Measurements from ENCODE around the gene OCEL1. TPM values are rescaled to one million over a fixed set of nuclear protein-coding genes. Genes with fewer than 3 reads are reported as not detected.

OCEL1 gene
- total and polyA plus RNA-seq, 2 of the 13 experiments (the other 11 are each of a cell fraction or from before 2014, with no cell fraction given), result 10.6 to 17.2 TPM

DNA sequence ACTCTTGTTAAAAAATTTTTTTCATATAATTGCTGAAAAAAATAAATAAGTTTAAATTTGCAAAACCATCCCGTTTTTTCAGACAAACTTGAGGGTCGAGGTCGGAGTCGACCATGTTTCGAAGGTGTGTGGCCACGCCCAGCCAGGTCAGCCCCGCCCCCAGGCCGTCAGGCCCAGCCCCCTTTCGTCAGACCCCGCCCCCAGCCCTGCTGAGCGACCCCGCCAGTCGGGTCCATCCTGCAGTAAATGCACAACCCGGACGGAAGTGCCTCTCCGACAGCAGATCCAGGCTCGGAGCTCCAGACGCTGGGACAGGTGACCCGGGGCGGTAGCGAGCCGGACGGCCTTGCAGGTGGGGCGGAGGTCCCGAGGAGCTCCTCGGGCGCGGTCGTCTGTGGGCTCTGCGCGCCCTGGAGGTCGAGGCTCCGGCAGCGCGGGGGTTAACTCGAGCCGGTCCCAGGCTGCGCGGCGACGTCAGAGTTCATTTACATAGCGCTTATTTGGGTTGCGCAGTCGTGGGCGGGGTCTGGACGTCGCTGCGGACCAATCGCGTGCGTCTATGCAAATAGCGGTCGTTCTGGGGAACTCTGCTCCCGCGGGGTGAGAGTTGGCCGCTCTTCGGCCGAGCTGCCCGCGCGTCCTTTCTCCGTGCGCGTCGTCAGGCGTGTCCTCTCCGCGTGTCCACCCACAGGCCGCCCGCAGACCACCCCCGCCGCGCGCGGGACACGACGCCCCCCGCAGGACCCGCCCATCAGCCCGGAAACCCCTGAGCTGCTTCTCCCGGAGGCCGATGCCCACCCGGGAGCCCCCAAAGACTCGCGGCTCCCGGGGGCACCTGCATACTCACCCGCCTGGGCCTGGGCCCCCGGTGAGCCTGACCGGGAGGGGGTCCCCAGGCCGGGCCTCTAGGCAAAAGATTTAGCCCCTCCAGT lies at the start of gene OCEL1 (continued):
- TF ChIP-seq TCF7L2 (IDR thresholded peaks at IDR 0.05; ENCODE audit: low read depth, low read length), result no peak
- 0 out of 2 replicates have a peak, but pooled peaks have one; percentile 28 for TF ChIP-seq ZNF891 (CRISPR knock-in tag; IDR thresholded peaks at IDR 0.05)
- no peak for TF ChIP-seq SETDB1 (CRISPR knock-in tag; IDR thresholded peaks at IDR 0.05; ENCODE audit: borderline replicate concordance)
- TF ChIP-seq AGO1 (IDR thresholded peaks at IDR 0.05; ENCODE audit: low read depth, low read length, poor library complexity, severe bottlenecking), result peak; percentile 26
- TF ChIP-seq, protein P1, sequence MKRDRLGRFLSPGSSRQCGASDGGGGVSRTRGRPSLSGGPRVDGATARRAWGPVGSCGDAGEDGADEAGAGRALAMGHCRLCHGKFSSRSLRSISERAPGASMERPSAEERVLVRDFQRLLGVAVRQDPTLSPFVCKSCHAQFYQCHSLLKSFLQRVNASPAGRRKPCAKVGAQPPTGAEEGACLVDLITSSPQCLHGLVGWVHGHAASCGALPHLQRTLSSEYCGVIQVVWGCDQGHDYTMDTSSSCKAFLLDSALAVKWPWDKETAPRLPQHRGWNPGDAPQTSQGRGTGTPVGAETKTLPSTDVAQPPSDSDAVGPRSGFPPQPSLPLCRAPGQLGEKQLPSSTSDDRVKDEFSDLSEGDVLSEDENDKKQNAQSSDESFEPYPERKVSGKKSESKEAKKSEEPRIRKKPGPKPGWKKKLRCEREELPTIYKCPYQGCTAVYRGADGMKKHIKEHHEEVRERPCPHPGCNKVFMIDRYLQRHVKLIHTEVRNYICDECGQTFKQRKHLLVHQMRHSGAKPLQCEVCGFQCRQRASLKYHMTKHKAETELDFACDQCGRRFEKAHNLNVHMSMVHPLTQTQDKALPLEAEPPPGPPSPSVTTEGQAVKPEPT (CRISPR knock-in tag; IDR thresholded peaks at IDR 0.05; ENCODE audit: low read depth), result peak; percentile 61; the same call in 1 of the 2 replicates
- peak; percentile 85 for TF ChIP-seq ZFY (CRISPR knock-in tag; IDR thresholded peaks at IDR 0.05)
- TF ChIP-seq YEATS2 (CRISPR knock-in tag; IDR thresholded peaks at IDR 0.05; ENCODE audit: borderline replicate concordance), result peak; percentile 69; the same call in 1 of the 2 replicates
- TF ChIP-seq ZNF431 (CRISPR knock-in tag; IDR thresholded peaks at IDR 0.05; ENCODE audit: borderline replicate concordance, low read depth), result peak; percentile 92
- peak; percentile 53 for TF ChIP-seq POGZ (CRISPR knock-in tag; IDR thresholded peaks at IDR 0.05)
- no peak for TF ChIP-seq SP5 (CRISPR knock-in tag; IDR thresholded peaks at IDR 0.05; ENCODE audit: borderline replicate concordance, low read depth)
- TF ChIP-seq ZNF207 (IDR thresholded peaks at IDR 0.05; ENCODE audit: borderline replicate concordance), result no peak
- TF ChIP-seq, protein P2, sequence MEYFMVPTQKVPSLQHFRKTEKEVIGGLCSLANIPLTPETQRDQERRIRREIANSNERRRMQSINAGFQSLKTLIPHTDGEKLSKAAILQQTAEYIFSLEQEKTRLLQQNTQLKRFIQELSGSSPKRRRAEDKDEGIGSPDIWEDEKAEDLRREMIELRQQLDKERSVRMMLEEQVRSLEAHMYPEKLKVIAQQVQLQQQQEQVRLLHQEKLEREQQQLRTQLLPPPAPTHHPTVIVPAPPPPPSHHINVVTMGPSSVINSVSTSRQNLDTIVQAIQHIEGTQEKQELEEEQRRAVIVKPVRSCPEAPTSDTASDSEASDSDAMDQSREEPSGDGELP (IDR thresholded peaks at IDR 0.05; ENCODE audit: borderline replicate concordance, low read depth), result peak; percentile 60; the same call in 1 of the 2 replicates
- peak; percentile 74 for TF ChIP-seq MED1 (CRISPR knock-in tag; IDR thresholded peaks at IDR 0.05)
- no peak for TF ChIP-seq KLF13 (CRISPR knock-in tag; IDR thresholded peaks at IDR 0.05)
- TF ChIP-seq, protein P3, sequence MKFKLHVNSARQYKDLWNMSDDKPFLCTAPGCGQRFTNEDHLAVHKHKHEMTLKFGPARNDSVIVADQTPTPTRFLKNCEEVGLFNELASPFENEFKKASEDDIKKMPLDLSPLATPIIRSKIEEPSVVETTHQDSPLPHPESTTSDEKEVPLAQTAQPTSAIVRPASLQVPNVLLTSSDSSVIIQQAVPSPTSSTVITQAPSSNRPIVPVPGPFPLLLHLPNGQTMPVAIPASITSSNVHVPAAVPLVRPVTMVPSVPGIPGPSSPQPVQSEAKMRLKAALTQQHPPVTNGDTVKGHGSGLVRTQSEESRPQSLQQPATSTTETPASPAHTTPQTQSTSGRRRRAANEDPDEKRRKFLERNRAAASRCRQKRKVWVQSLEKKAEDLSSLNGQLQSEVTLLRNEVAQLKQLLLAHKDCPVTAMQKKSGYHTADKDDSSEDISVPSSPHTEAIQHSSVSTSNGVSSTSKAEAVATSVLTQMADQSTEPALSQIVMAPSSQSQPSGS (CRISPR knock-in tag; IDR thresholded peaks at IDR 0.05), result peak; percentile 86
- TF ChIP-seq ETV6 (CRISPR knock-in tag; conservative IDR thresholded peaks at IDR 0.05), result no peak
- no peak for TF ChIP-seq GTF3A (CRISPR knock-in tag; conservative IDR thresholded peaks at IDR 0.05)
- no peak; the same call in none of the 2 replicates for TF ChIP-seq ZNF205 (CRISPR knock-in tag; IDR thresholded peaks at IDR 0.05)
- TF ChIP-seq SAFB2 (CRISPR knock-in tag; IDR thresholded peaks at IDR 0.05; ENCODE audit: borderline replicate concordance, low read depth), result peak; percentile 89
- TF ChIP-seq, protein P4, sequence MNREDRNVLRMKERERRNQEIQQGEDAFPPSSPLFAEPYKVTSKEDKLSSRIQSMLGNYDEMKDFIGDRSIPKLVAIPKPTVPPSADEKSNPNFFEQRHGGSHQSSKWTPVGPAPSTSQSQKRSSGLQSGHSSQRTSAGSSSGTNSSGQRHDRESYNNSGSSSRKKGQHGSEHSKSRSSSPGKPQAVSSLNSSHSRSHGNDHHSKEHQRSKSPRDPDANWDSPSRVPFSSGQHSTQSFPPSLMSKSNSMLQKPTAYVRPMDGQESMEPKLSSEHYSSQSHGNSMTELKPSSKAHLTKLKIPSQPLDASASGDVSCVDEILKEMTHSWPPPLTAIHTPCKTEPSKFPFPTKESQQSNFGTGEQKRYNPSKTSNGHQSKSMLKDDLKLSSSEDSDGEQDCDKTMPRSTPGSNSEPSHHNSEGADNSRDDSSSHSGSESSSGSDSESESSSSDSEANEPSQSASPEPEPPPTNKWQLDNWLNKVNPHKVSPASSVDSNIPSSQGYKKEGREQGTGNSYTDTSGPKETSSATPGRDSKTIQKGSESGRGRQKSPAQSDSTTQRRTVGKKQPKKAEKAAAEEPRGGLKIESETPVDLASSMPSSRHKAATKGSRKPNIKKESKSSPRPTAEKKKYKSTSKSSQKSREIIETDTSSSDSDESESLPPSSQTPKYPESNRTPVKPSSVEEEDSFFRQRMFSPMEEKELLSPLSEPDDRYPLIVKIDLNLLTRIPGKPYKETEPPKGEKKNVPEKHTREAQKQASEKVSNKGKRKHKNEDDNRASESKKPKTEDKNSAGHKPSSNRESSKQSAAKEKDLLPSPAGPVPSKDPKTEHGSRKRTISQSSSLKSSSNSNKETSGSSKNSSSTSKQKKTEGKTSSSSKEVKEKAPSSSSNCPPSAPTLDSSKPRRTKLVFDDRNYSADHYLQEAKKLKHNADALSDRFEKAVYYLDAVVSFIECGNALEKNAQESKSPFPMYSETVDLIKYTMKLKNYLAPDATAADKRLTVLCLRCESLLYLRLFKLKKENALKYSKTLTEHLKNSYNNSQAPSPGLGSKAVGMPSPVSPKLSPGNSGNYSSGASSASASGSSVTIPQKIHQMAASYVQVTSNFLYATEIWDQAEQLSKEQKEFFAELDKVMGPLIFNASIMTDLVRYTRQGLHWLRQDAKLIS (CRISPR knock-in tag; IDR thresholded peaks at IDR 0.05), result no peak
- TF ChIP-seq AHR (CRISPR knock-in tag; IDR thresholded peaks at IDR 0.05), result no peak; the same call in 1 of the 2 replicates
- no peak for TF ChIP-seq ATRX (CRISPR knock-in tag; IDR thresholded peaks at IDR 0.05; ENCODE audit: borderline replicate concordance)

Data from HepG2 (cell line).